ENCODE results near the gene PRR12.

PRR12 gene

DNA sequence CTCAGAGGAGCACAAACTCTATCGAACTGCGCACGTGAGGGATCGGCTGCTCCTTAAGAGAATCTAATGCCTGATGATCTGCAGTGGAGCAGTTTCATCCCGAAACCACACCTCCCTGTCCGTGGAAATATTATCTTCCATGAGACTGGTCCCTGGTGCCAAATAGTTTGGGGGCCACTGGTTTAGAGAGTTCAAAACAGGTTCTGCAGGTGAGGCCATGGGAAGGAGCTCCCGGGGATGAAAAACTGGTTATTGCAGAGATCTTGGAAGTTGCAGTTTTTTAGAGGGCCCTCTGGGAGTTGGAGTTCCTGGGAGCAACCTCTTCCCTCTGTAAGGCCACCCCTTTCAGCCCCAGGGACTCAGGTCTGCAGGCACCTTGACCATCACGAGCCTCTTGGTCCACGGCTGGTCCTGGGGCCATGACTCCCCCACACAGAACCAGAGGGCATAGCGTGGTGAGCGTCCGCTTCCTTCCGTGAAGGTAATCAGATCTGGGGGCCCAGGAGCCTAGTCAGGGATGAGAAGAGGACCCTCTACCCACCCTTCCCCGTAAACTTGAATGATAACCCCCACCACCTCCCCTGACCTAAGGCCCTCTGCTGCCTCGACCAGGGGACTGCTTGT is 69.5 kb downstream of the PRR12 start:
- no peaks in the 10 kb centered on the region for H3K4me1 ChIP-seq (ENCODE audit: insufficient read depth, poor library complexity, severe bottlenecking)
- no peak for ATAC-seq (ENCODE audit: low read depth)
- H3K4me3 ChIP-seq (ENCODE audit: severe bottlenecking) = no peak overlapping the region
- H3K9me3 ChIP-seq (ENCODE audit: severe bottlenecking) = no peaks in the 10 kb centered on the region
- peaks cover 65% of the 10 kb centered on the region for H3K36me3 ChIP-seq (ENCODE audit: low read depth)
- DNase-seq (ENCODE audit: low spot score) = no peak
- no peak overlapping the region for H3K27ac ChIP-seq (ENCODE audit: poor library complexity, severe bottlenecking)
- H3K27me3 ChIP-seq (ENCODE audit: insufficient read depth, poor library complexity, severe bottlenecking) = no peaks in the 10 kb centered on the region
- TF ChIP-seq, protein P1, sequence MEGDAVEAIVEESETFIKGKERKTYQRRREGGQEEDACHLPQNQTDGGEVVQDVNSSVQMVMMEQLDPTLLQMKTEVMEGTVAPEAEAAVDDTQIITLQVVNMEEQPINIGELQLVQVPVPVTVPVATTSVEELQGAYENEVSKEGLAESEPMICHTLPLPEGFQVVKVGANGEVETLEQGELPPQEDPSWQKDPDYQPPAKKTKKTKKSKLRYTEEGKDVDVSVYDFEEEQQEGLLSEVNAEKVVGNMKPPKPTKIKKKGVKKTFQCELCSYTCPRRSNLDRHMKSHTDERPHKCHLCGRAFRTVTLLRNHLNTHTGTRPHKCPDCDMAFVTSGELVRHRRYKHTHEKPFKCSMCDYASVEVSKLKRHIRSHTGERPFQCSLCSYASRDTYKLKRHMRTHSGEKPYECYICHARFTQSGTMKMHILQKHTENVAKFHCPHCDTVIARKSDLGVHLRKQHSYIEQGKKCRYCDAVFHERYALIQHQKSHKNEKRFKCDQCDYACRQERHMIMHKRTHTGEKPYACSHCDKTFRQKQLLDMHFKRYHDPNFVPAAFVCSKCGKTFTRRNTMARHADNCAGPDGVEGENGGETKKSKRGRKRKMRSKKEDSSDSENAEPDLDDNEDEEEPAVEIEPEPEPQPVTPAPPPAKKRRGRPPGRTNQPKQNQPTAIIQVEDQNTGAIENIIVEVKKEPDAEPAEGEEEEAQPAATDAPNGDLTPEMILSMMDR (IDR thresholded peaks at IDR 0.05; ENCODE audit: poor library complexity, severe bottlenecking) = no peak

DNA sequence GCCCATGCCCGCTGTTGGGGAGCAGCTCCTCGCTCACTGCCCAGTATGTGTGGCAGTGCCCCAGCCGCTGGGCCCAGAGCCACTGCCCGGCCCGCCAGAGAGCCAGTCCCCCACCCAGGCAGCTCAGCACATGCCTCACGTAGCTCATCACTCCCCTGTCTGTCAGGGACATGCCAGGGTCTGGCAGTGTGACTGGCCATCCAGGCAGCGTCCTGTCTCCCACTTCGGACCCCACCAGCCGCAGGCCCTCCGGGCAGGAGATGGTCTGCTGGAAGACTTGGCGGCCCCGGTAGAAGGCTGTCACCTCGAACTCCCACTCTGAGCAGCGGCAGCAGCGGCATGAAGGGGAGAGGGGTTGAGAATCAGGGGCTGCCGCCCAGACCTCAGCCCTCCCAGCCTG is 71.0 kb downstream of the PRR12 start:
- Histone ChIP-seq H3K27ac (ENCODE audit: poor library complexity, severe bottlenecking) (no peak overlapping the region), H3K36me3 (ENCODE audit: low read depth) (peaks cover 51% of the 10 kb centered on the region), H3K27me3 (ENCODE audit: insufficient read depth, poor library complexity, severe bottlenecking) (no peaks in the 10 kb centered on the region), H3K9me3 (ENCODE audit: severe bottlenecking) (no peaks in the 10 kb centered on the region), H3K4me1 (ENCODE audit: insufficient read depth, poor library complexity, severe bottlenecking) (no peaks in the 10 kb centered on the region), H3K4me3 (ENCODE audit: severe bottlenecking) (no peak overlapping the region)
- DNase-seq (ENCODE audit: low spot score) (no peak), ATAC-seq (ENCODE audit: low read depth) (no peak)
- TF ChIP-seq, protein P1 (IDR thresholded peaks at IDR 0.05; ENCODE audit: poor library complexity, severe bottlenecking) = no peak

DNA sequence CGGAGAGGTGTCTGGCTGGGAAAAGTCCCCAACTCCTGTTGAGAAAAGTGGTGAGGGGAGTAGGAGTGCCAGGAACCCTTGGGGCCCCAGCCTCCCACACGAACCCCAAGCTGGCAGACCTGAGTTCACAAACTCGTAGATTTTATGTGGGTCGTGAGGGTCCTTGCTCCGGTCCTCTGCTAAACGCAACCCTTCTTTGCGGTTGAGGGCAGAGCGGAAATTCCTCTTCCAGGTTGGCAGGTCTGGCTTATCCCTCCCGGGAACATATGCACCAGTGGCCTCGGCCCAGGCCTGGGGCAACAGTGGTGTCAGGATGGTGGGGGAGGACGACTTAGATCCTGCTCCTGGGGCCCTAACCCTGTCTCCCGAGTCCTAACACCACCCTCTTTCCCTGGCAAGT is 72.2 kb downstream of the PRR12 start:
- Histone ChIP-seq H3K4me3 (ENCODE audit: severe bottlenecking) (no peak overlapping the region), H3K9me3 (ENCODE audit: severe bottlenecking) (no peaks in the 10 kb centered on the region), H3K4me1 (ENCODE audit: insufficient read depth, poor library complexity, severe bottlenecking) (no peaks in the 10 kb centered on the region), H3K36me3 (ENCODE audit: low read depth) (peaks cover 41% of the 10 kb centered on the region), H3K27me3 (ENCODE audit: insufficient read depth, poor library complexity, severe bottlenecking) (no peaks in the 10 kb centered on the region), H3K27ac (ENCODE audit: poor library complexity, severe bottlenecking) (no peak overlapping the region)
- DNase-seq (ENCODE audit: low spot score) = no peak
- TF ChIP-seq, protein P1 (IDR thresholded peaks at IDR 0.05; ENCODE audit: poor library complexity, severe bottlenecking) = no peak
- no peak for ATAC-seq (ENCODE audit: low read depth)

DNA sequence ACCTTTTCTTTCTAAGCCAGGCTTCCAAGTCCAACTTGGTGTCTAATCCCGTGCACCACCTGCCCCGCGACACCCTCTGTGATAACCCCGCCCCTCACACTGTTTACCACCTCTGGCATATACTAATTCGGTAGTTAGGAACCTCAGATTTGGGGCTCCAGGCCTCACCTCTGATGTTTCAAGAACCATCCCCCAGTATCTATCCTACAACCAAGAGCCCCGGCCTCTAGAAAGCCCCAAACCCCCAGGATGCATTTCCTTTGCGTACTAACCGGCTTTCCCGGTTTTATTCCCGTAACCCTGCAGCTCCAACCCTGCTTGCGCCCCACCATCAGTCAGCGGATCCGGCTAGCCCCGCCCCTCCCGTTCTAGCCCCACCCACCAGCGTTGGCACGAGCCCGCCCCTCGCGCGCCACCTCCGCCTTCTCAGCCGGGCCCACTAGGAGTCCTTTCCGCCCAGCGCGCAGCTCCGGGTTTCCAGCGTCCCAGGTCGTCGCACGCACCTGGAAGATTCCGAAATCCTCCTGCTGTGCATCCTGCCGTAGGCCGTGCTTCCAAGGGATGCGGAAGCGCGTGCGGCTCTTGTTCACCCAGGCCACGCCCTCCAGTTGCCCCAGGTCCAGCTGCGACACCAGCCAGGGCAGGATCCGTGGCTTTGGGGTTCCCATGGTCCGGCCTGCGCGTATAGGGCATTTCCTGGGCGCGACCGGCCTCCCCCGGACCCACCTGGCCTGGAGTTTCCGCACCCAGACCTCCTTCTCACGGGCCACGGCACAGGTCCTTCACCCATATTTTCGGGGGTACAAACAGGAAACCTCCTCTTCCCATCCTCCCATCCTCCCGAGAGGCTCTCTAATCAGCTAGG is 73.4 kb downstream of the PRR12 start:
- Histone ChIP-seq H3K36me3 (ENCODE audit: low read depth) (peaks cover 32% of the 10 kb centered on the region), H3K27me3 (ENCODE audit: insufficient read depth, poor library complexity, severe bottlenecking) (no peaks in the 10 kb centered on the region), H3K27ac (ENCODE audit: poor library complexity, severe bottlenecking) (peak overlapping the region; percentile 83), H3K9me3 (ENCODE audit: severe bottlenecking) (no peaks in the 10 kb centered on the region), H3K4me3 (ENCODE audit: severe bottlenecking) (peak overlapping the region; percentile 62), H3K4me1 (ENCODE audit: insufficient read depth, poor library complexity, severe bottlenecking) (no peaks in the 10 kb centered on the region)
- ATAC-seq (ENCODE audit: low read depth) (peak; percentile 79), DNase-seq (ENCODE audit: low spot score) (peak; percentile 97)
- TF ChIP-seq, protein P1 (IDR thresholded peaks at IDR 0.05; ENCODE audit: poor library complexity, severe bottlenecking) = no peak

DNA sequence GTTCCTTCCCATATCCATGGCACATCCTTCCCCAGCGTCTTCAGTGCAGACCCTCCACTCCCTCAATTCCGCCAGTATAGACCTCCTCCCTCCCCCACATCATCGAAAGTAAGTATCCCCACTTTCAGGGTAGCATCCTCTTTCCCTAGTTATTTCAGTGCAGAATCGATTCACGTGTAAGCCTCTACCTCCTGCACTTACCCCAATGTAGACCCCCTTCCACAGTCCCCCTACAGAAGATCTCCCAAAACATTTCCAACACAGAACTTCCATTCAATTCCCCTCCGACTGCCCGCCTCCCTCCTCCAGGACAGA is 74.0 kb downstream of the PRR12 start:
- TF ChIP-seq, protein P1 (IDR thresholded peaks at IDR 0.05; ENCODE audit: poor library complexity, severe bottlenecking) = no peak
- ATAC-seq (ENCODE audit: low read depth) (no peak; the same call in 2 of the 3 replicates), DNase-seq (ENCODE audit: low spot score) (no peak)
- H3K27me3 ChIP-seq (ENCODE audit: insufficient read depth, poor library complexity, severe bottlenecking) = no peaks in the 10 kb centered on the region
- H3K4me1 ChIP-seq (ENCODE audit: insufficient read depth, poor library complexity, severe bottlenecking) = no peaks in the 10 kb centered on the region
- peaks cover 32% of the 10 kb centered on the region for H3K36me3 ChIP-seq (ENCODE audit: low read depth)
- peak overlapping the region; percentile 62 for H3K4me3 ChIP-seq (ENCODE audit: severe bottlenecking)
- peak overlapping the region; percentile 83 for H3K27ac ChIP-seq (ENCODE audit: poor library complexity, severe bottlenecking)
- H3K9me3 ChIP-seq (ENCODE audit: severe bottlenecking) = no peaks in the 10 kb centered on the region
